IMR-90 (cell line): ENCODE data around the gene NLRC5. TPM values are rescaled to one million over a fixed set of nuclear protein-coding genes. Genes with fewer than 3 reads are reported as not detected.

Experiments used
- ATAC-seq: fragments of 200-7000 bp; cut with Tn5 transposase; 2 replicates; pipeline ENCODE4 v1.9.1; 2020; ENCODE audit warnings: low read depth, mild to moderate bottlenecking, moderate library complexity
- BruUV-seq: library from RNA; stranded (reverse); fragments of 400-500 nt; replicated peaks from 2 replicates; lab custom pipeline; 2021; lab: Mats Ljungman, UMichigan
- CTCF ChIA-PET: fragments of 300-600 bp; formaldehyde crosslinking; extraction: SDS; loops from one replicate; lab custom pipeline; 2021; ENCODE audit warnings: antibody characterized with exemption; lab: Yijun Ruan, JAX
- POLR2A ChIA-PET: fragments of 300-600 bp; sonication (Branson Sonifier 250); formaldehyde crosslinking; loops from one replicate; lab custom pipeline; 2022; ENCODE audit warnings: antibody characterized with exemption; ENCODE audit not compliant: unreplicated experiment; lab: Charles Lee
- DNase-seq: peaks from one replicate; pipeline ENCODE4 v3.0.0; 2013
- H2AFZ ChIP-seq: replicated peaks from 2 replicates; pipeline ENCODE3; 2013; ENCODE audit warnings: low read length, mild to moderate bottlenecking; ENCODE audit not compliant: poor library complexity
- H2AK5ac ChIP-seq: 2 replicates; pipeline ENCODE4 v1.6.1; 2013; ENCODE audit warnings: low read depth, low read length, inconsistent platforms
- H2AK9ac ChIP-seq: replicated peaks from 2 replicates; pipeline ENCODE3; 2013; ENCODE audit warnings: mild to moderate bottlenecking, low read depth, low read length, moderate library complexity; ENCODE audit not compliant: poor library complexity
- H2BK120ac ChIP-seq: 2 replicates; pipeline ENCODE4 v1.6.1; 2013; ENCODE audit warnings: low read depth, low read length, inconsistent platforms
- H2BK15ac ChIP-seq: 3 replicates; pipeline ENCODE4 v1.6.1; 2013; ENCODE audit warnings: low read depth, low read length, inconsistent platforms
- H2BK20ac ChIP-seq: 2 replicates; pipeline ENCODE4 v1.6.1; 2013; ENCODE audit warnings: low read depth, mild to moderate bottlenecking, inconsistent platforms, low read length, moderate library complexity
- H2BK5ac ChIP-seq: 2 replicates; pipeline ENCODE4 v1.6.1; 2013; ENCODE audit warnings: mild to moderate bottlenecking, low read depth, low read length, inconsistent platforms; ENCODE audit not compliant: poor library complexity, severe bottlenecking
- H3K14ac ChIP-seq: replicated peaks from 2 replicates; pipeline ENCODE4 v1.6.1; 2013; ENCODE audit warnings: low read depth, low read length, inconsistent platforms
- H3K18ac ChIP-seq: 2 replicates; pipeline ENCODE4 v1.6.1; 2013; ENCODE audit warnings: low read depth, low read length, control low read depth
- H3K23ac ChIP-seq: 2 replicates; pipeline ENCODE4 v1.6.1; 2013; ENCODE audit warnings: low read depth, low read length, inconsistent platforms
- H3K27ac ChIP-seq: 2 replicates; pipeline ENCODE4 v1.5.1; 2013; ENCODE audit warnings: mild to moderate bottlenecking, control low read depth, low read length; ENCODE audit not compliant: insufficient read depth
- H3K27me3 ChIP-seq: 2 replicates; pipeline ENCODE4 v1.6.1; 2013; ENCODE audit warnings: low read length; ENCODE audit not compliant: control insufficient read depth, insufficient read depth
- H3K36me3 ChIP-seq: 2 replicates; pipeline ENCODE4 v1.6.1; 2013; ENCODE audit warnings: low read length, mixed read lengths; ENCODE audit not compliant: control insufficient read depth, insufficient read depth
- H3K4ac ChIP-seq: 2 replicates; pipeline ENCODE4 v1.6.1; 2013; ENCODE audit warnings: low read depth, low read length, inconsistent platforms
- H3K4me1 ChIP-seq: 2 replicates; pipeline ENCODE4 v1.6.1; 2013; ENCODE audit warnings: low read length, mixed read lengths; ENCODE audit not compliant: control insufficient read depth, insufficient read depth
- H3K4me2 ChIP-seq: 2 replicates; pipeline ENCODE4 v1.6.1; 2013; ENCODE audit warnings: low read depth, mild to moderate bottlenecking, control low read depth, low read length, moderate library complexity
- H3K4me3 ChIP-seq: 2 replicates; pipeline ENCODE4 v1.5.1; 2013; ENCODE audit warnings: low read depth, mild to moderate bottlenecking, control low read depth, low read length, moderate library complexity; ENCODE audit not compliant: insufficient read depth
- H3K56ac ChIP-seq: 2 replicates; pipeline ENCODE4 v1.6.1; 2013; ENCODE audit warnings: low read length, inconsistent platforms; ENCODE audit not compliant: insufficient read depth; ENCODE audit errors: extremely low read depth
- H3K79me1 ChIP-seq, 2 experiments: 2 replicates each; pipeline ENCODE4 v1.6.1; 2013; ENCODE audit warnings: low read length in 2 of 2, inconsistent platforms in 1 of 2, low read depth in 1 of 2
- H3K9ac ChIP-seq: 2 replicates; pipeline ENCODE4 v1.6.1; 2013; ENCODE audit warnings: low read depth, low read length, control low read depth
- H3K9me1 ChIP-seq: 2 replicates; pipeline ENCODE4 v1.6.1; 2013; ENCODE audit warnings: low read length, inconsistent platforms; ENCODE audit not compliant: insufficient read depth
- H3K9me3 ChIP-seq: 2 replicates; pipeline ENCODE4 v1.6.1; 2013; ENCODE audit warnings: low read length; ENCODE audit not compliant: control insufficient read depth, insufficient read depth
- H4K20me1 ChIP-seq: 2 replicates; pipeline ENCODE4 v1.6.1; 2013; ENCODE audit warnings: low read length, inconsistent platforms; ENCODE audit not compliant: insufficient read depth
- H4K5ac ChIP-seq: 2 replicates; pipeline ENCODE4 v1.6.1; 2013; ENCODE audit warnings: mild to moderate bottlenecking, low read depth, low read length, control low read depth
- H4K8ac ChIP-seq, 2 experiments: 2 replicates each; pipeline ENCODE4 v1.6.1; 2013; ENCODE audit warnings: low read depth in 2 of 2, low read length in 2 of 2, control low read depth in 1 of 2, inconsistent platforms in 1 of 2
- H4K91ac ChIP-seq: 2 replicates; pipeline ENCODE4 v1.6.1; 2013; ENCODE audit warnings: low read depth, low read length, inconsistent platforms; ENCODE audit not compliant: insufficient read depth
- BHLHE40 ChIP-seq: fragments of 150-350 bp; IDR thresholded peaks from 2 replicates; pipeline ENCODE4 v1.6.1; 2016; ENCODE audit warnings: mild to moderate bottlenecking, low read depth, low read length
- CEBPB ChIP-seq: IDR thresholded peaks from 2 replicates; pipeline ENCODE4 v1.6.1; 2012; ENCODE audit warnings: low read depth, low read length, improper control_type of control experiment
- CHD1 ChIP-seq: IDR thresholded peaks from 2 replicates; pipeline ENCODE4 v1.6.1; 2012; ENCODE audit warnings: low read depth, low read length, improper control_type of control experiment
- CTCF ChIP-seq: conservative IDR thresholded peaks from 2 replicates; pipeline ENCODE4 v1.5.1; 2012; ENCODE audit warnings: mild to moderate bottlenecking, low read depth, low read length, improper control_type of control experiment
- MAFK ChIP-seq: IDR thresholded peaks from 2 replicates; pipeline ENCODE4 v1.6.1; 2012; ENCODE audit warnings: low read depth, low read length, improper control_type of control experiment
- POLR2A ChIP-seq: IDR thresholded peaks from 2 replicates; pipeline ENCODE4 v1.6.1; 2012; ENCODE audit warnings: mild to moderate bottlenecking, low read depth, low read length
- RAD21 ChIP-seq: IDR thresholded peaks from 2 replicates; pipeline ENCODE4 v1.6.1; 2012; ENCODE audit warnings: low read length, improper control_type of control experiment
- RCOR1 ChIP-seq: IDR thresholded peaks from 2 replicates; pipeline ENCODE4 v1.6.1; 2012; ENCODE audit warnings: mild to moderate bottlenecking, low read length, improper control_type of control experiment; ENCODE audit not compliant: insufficient replicate concordance
- RFX5 ChIP-seq: IDR thresholded peaks from 2 replicates; pipeline ENCODE4 v1.8.0; 2012; ENCODE audit warnings: low read depth, mild to moderate bottlenecking, low read length, moderate library complexity
- USF2 ChIP-seq: fragments of 150-350 bp; IDR thresholded peaks from 2 replicates; pipeline ENCODE4 v1.6.1; 2017; ENCODE audit warnings: mild to moderate bottlenecking, antibody characterized with exemption, low read length, low read depth
- WGBS, 2 experiments: methylation state at CpG; one replicate each; pipeline versions ENCODE4 v1.1.5 to v1.1.7; 2013; ENCODE audit warnings: missing lambda C conversion rate in 2 of 2; ENCODE audit not compliant: insufficient read length in 1 of 2; ENCODE audit errors: extremely low coverage in 2 of 2; 5-methylcytosine and 5-hydroxymethylcytosine counted together
- dilution Hi-C: fragments of 300-500 bp; cut with HindIII; formaldehyde crosslinking; loops from one replicate; pipeline ENCODE4 v1.14.3; 2018; ENCODE audit warnings: low sequenced_read_pairs; ENCODE audit not compliant: unreplicated experiment
- in situ Hi-C: fragments of 300-500 bp; cut with MboI; formaldehyde crosslinking; loops from 3 replicates; pipeline ENCODE4 v1.14.3; 2019; ENCODE audit warnings: low sequenced_read_pairs, inconsistent platforms, mixed read lengths
- intact Hi-C: fragments of 100-400 bp; cut with micrococcal nuclease; formaldehyde crosslinking; loops from 2 replicates; pipeline ENCODE4 v1.10.0; 2022
- polyA plus RNA-seq, 3 experiments: library from polyadenylated mRNA; depleted of rRNA; stranded (reverse); fragments of >200 nt; gene quantifications; 2 replicates each; pipeline ENCODE4 v1.2.3, GENCODE V29; 2012; ENCODE audit warnings: low replicate concordance in 1 of 3
- total RNA-seq: library from RNA; depleted of rRNA; stranded (reverse); fragments of >200 nt; gene quantifications from 2 replicates; pipeline ENCODE4 v1.2.3, GENCODE V29; 2012

The NLRC5 gene
- total and polyA plus RNA-seq, 2 of the 4 experiments (the other 2 are of a cell fraction): 9.1 to 14.9 TPM

- TF ChIP-seq CTCF: no peak
- TF ChIP-seq MAFK: no peak
- TF ChIP-seq CEBPB: no peak
- TF ChIP-seq RAD21: no peak
Measured at GRCh38 chr16:57125376-57125775, 136.0 kb downstream of the NLRC5 start (continued).

- Histone ChIP-seq H4K8ac (no peak overlapping the region), H3K14ac (no peak overlapping the region), H3K27me3 (no peaks in the 10 kb centered on the region), H2BK15ac (no peak overlapping the region), H3K56ac (no peak overlapping the region), H4K20me1 (no peaks in the 10 kb centered on the region), H3K9me3 (no peaks in the 10 kb centered on the region), H3K4me1 (no peaks in the 10 kb centered on the region), H3K27ac (no peak overlapping the region), H3K18ac (no peak overlapping the region), H2AFZ (no peak overlapping the region), H4K5ac (no peak overlapping the region), H4K91ac (no peak overlapping the region), H2AK9ac (no peak overlapping the region), H3K4ac (no peak overlapping the region), H3K9me1 (peaks cover 12% of the 10 kb centered on the region; the same call in 1 of the 2 replicates), H3K23ac (no peak overlapping the region), H3K79me1 (no peaks in the 10 kb centered on the region), H3K4me2 (no peak overlapping the region), H2BK5ac (no peak overlapping the region), H3K4me3 (no peak overlapping the region), H3K36me3 (peaks cover 4% of the 10 kb centered on the region; the same call in 1 of the 2 replicates), H2BK20ac (no peak overlapping the region), H2AK5ac (no peak overlapping the region), H3K9ac (no peak overlapping the region), H2BK120ac (no peak overlapping the region)
- ChIA-PET POLR2A (no interaction called here), CTCF (no interaction called here)
- intact Hi-C loops: no loop called here
- no peak for TF ChIP-seq RCOR1
- TF ChIP-seq POLR2A: no peak
- no peak for TF ChIP-seq CHD1
- TF ChIP-seq USF2: no peak
- TF ChIP-seq BHLHE40: no peak
- TF ChIP-seq RFX5: no peak
- no peak for DNase-seq
- in situ Hi-C loops: no loop called here
- WGBS, 2 experiments: 47% methylated on average over 1 of the region's 4 CpGs; no CpG with 5 or more reads in 1 of the 2 experiments
- no peak for ATAC-seq
- dilution Hi-C loops: no loop called here
- BruUV-seq: no TSS peak
Measured at GRCh38 chr16:57125969-57126368, 136.6 kb downstream of the NLRC5 start.
